GM21737 (cell line): ENCODE data around the gene ZNF263.

Experiments used
- ATAC-seq: cut with Tn5 transposase; IDR thresholded peaks from one replicate; pipeline ENCODE4 v1.9.1; 2021; ENCODE audit warnings: mild to moderate bottlenecking, moderate library complexity; ENCODE audit not compliant: unreplicated experiment

Gene ZNF263

GRCh38 chr16:3317315-3317999 is 34.2 kb downstream of the ZNF263 start:
- ATAC-seq = no peak

- ATAC-seq = no peak
Observed at GRCh38 chr16:3321816-3322215, 38.5 kb downstream of the ZNF263 start.

DNA sequence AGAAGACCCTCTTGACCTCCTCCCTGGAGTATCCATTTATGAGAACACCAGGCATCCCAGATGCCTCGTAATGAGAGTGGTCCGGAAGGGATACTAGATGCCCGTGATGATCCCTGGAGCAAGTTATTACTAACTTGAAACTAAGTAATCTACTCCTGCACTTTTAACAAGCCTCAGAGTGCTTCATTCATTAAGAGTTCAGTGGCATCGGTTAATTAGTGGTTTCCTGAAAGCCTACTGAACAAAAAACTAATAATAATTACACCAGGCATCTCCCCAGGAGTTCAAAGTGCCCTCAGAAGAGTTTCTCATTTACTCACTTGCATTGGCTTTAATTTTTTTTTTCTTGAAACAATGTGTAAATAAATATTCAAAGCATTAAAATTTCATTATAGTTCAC is 44.2 kb downstream of the ZNF263 start:
- ATAC-seq = no peak

DNA sequence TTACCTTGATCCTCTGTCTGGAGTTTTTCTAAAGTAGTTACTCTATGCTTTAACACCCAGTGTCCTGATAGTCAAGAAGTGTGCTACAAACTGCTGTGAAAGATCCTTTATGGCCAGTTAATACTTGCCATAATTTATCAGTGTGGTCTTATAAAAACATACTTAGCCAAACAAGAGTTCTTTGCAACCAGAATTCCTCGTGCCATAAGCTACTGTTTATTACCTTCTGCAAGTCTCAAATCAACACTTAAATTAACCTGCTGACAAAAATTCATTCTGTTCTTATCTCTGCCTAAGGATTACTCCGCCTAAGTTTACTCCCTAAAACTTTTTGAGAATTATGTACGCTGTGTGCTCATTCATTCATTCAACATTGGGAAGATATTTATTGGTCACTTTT is 44.8 kb downstream of the ZNF263 start:
- no peak for ATAC-seq

- no peak for ATAC-seq
Observed at GRCh38 chr16:3328643-3329042, 45.4 kb downstream of the ZNF263 start.
